T-helper 2 cell treated with Interferon-gamma antibody and Interleukin-4, amounts not matched to agents 5 μg/mL and 100 μg/mL, for 36 hours (primary cell): ENCODE measurements around the gene GDPD5.

ENCODE experiments used
- DNase-seq: peaks from one replicate; pipeline ENCODE4 v3.0.0; 2021; ENCODE audit warnings: low spot score
- H3K27ac Mint-ChIP-seq: one replicate; pipeline ENCODE4 v1.8.0; 2021; ENCODE audit warnings: mild to moderate bottlenecking, mixed read lengths
- H3K27me3 Mint-ChIP-seq: one replicate; pipeline ENCODE4 v1.8.0; 2021; ENCODE audit warnings: low read depth, mixed read lengths
- H3K36me3 Mint-ChIP-seq: one replicate; pipeline ENCODE4 v1.8.0; 2021; ENCODE audit warnings: low read depth, mixed read lengths
- H3K4me1 Mint-ChIP-seq: one replicate; pipeline ENCODE4 v1.8.0; 2021; ENCODE audit warnings: low read depth, mixed read lengths
- H3K4me3 Mint-ChIP-seq: one replicate; pipeline ENCODE4 v1.8.0; 2022; ENCODE audit warnings: mild to moderate bottlenecking, moderate library complexity, mixed read lengths
- H3K9me3 Mint-ChIP-seq: one replicate; pipeline ENCODE4 v1.8.0; 2021; ENCODE audit warnings: mixed read lengths

The GDPD5 gene

GRCh38 chr11:75534259-75535069 lies 8.7 kb upstream of the GDPD5 start:
- Mint-ChIP-seq H3K4me1 (peaks cover 58% of the 10 kb centered on the region), H3K9me3 (no peaks in the 10 kb centered on the region), H3K27ac (no peak overlapping the region), H3K36me3 (no peaks in the 10 kb centered on the region), H3K27me3 (no peaks in the 10 kb centered on the region), H3K4me3 (peak overlapping the region; percentile 16)
- no peak for DNase-seq

GRCh38 chr11:75533896-75534258 lies 8.1 kb upstream of the GDPD5 start:
- Mint-ChIP-seq H3K4me3 (no peak overlapping the region), H3K36me3 (no peaks in the 10 kb centered on the region), H3K27ac (no peak overlapping the region), H3K4me1 (peaks cover 58% of the 10 kb centered on the region), H3K9me3 (no peaks in the 10 kb centered on the region), H3K27me3 (peaks cover 3% of the 10 kb centered on the region)
- no peak for DNase-seq

GRCh38 chr11:75532200-75533048 lies 6.7 kb upstream of the GDPD5 start:
- H3K27ac Mint-ChIP-seq, result peak overlapping the region; percentile 46
- no peaks in the 10 kb centered on the region for H3K9me3 Mint-ChIP-seq
- peaks cover 3% of the 10 kb centered on the region for H3K27me3 Mint-ChIP-seq
- DNase-seq, result peak; percentile 71
- peak overlapping the region; percentile 47 for H3K4me3 Mint-ChIP-seq
- H3K36me3 Mint-ChIP-seq, result no peaks in the 10 kb centered on the region
- H3K4me1 Mint-ChIP-seq, result peaks cover 46% of the 10 kb centered on the region

- Mint-ChIP-seq H3K9me3 (no peaks in the 10 kb centered on the region), H3K4me3 (peak overlapping the region; percentile 20), H3K4me1 (peaks cover 39% of the 10 kb centered on the region), H3K36me3 (no peaks in the 10 kb centered on the region), H3K27ac (peak overlapping the region; percentile 46), H3K27me3 (peaks cover 8% of the 10 kb centered on the region)
- no peak for DNase-seq
Measured at GRCh38 chr11:75531325-75531724, 5.6 kb upstream of the GDPD5 start.

- Mint-ChIP-seq H3K27me3 (peaks cover 8% of the 10 kb centered on the region), H3K36me3 (no peaks in the 10 kb centered on the region), H3K9me3 (no peaks in the 10 kb centered on the region), H3K4me3 (no peak overlapping the region), H3K27ac (peak overlapping the region; percentile 27), H3K4me1 (peaks cover 37% of the 10 kb centered on the region)
- no peak for DNase-seq
Measured at GRCh38 chr11:75530577-75530976, 4.8 kb upstream of the GDPD5 start.

- Mint-ChIP-seq H3K9me3 (no peaks in the 10 kb centered on the region), H3K36me3 (no peaks in the 10 kb centered on the region), H3K27me3 (peaks cover 19% of the 10 kb centered on the region), H3K27ac (peak overlapping the region; percentile 46), H3K4me1 (peaks cover 38% of the 10 kb centered on the region), H3K4me3 (peak overlapping the region; percentile 81)
- no peak for DNase-seq
Measured at GRCh38 chr11:75527938-75528735, 2.4 kb upstream of the GDPD5 start.

GRCh38 chr11:75527130-75527529 lies 1.4 kb upstream of the GDPD5 start:
- H3K4me1 Mint-ChIP-seq, result peaks cover 36% of the 10 kb centered on the region
- H3K27ac Mint-ChIP-seq, result peak overlapping the region; percentile 55
- peak overlapping the region; percentile 81 for H3K4me3 Mint-ChIP-seq

GRCh38 chr11:75526192-75526541 lies 426 bp upstream of the GDPD5 start:
- Mint-ChIP-seq H3K36me3 (no peaks in the 10 kb centered on the region), H3K27me3 (peaks cover 19% of the 10 kb centered on the region), H3K4me1 (peaks cover 28% of the 10 kb centered on the region), H3K27ac (peak overlapping the region; percentile 76), H3K4me3 (peak overlapping the region; percentile 81), H3K9me3 (no peaks in the 10 kb centered on the region)
- no peak for DNase-seq

More at GRCh38 chr11:75527130-75527529, 1.4 kb upstream of the GDPD5 start:
- H3K27me3 Mint-ChIP-seq, result peaks cover 19% of the 10 kb centered on the region
- H3K36me3 Mint-ChIP-seq, result no peaks in the 10 kb centered on the region
- no peak for DNase-seq
- H3K9me3 Mint-ChIP-seq, result no peaks in the 10 kb centered on the region

- Mint-ChIP-seq H3K27ac (no peak overlapping the region), H3K4me1 (peaks cover 18% of the 10 kb centered on the region), H3K4me3 (peak overlapping the region; percentile 84), H3K27me3 (peaks cover 19% of the 10 kb centered on the region), H3K36me3 (no peaks in the 10 kb centered on the region), H3K9me3 (no peaks in the 10 kb centered on the region)
- no peak for DNase-seq
Measured at GRCh38 chr11:75524665-75525432, 892 bp downstream of the GDPD5 start.

- no peak for DNase-seq
- Mint-ChIP-seq H3K27ac (no peak overlapping the region), H3K4me1 (peaks cover 20% of the 10 kb centered on the region), H3K4me3 (peak overlapping the region; percentile 84), H3K9me3 (no peaks in the 10 kb centered on the region), H3K27me3 (peaks cover 18% of the 10 kb centered on the region), H3K36me3 (no peaks in the 10 kb centered on the region)
Measured at GRCh38 chr11:75523811-75524664, 1.7 kb downstream of the GDPD5 start.

GRCh38 chr11:75523189-75523588 lies 2.6 kb downstream of the GDPD5 start:
- Mint-ChIP-seq H3K4me3 (no peak overlapping the region), H3K27ac (no peak overlapping the region), H3K27me3 (peaks cover 16% of the 10 kb centered on the region), H3K4me1 (peaks cover 20% of the 10 kb centered on the region), H3K9me3 (no peaks in the 10 kb centered on the region), H3K36me3 (no peaks in the 10 kb centered on the region)
- DNase-seq, result no peak

GRCh38 chr11:75522286-75523044 lies 3.3 kb downstream of the GDPD5 start:
- peaks cover 23% of the 10 kb centered on the region for H3K4me1 Mint-ChIP-seq
- H3K36me3 Mint-ChIP-seq, result no peaks in the 10 kb centered on the region
- no peak for DNase-seq
- H3K27ac Mint-ChIP-seq, result no peak overlapping the region
- no peak overlapping the region for H3K4me3 Mint-ChIP-seq
- no peaks in the 10 kb centered on the region for H3K9me3 Mint-ChIP-seq
- peaks cover 16% of the 10 kb centered on the region for H3K27me3 Mint-ChIP-seq
